Stimulated activated CD8-positive, alpha-beta memory T cell treated with anti-CD3 and anti-CD28 coated beads, Interleukin-12 subunit alpha, Interleukin-12 subunit beta, amount 100 ng/mL, for 4 hours (primary cell): ENCODE data around the gene FILIP1.

Experiments used
- DNase-seq: peaks from one replicate; pipeline ENCODE4 v3.0.0-alpha.2; 2020; ENCODE audit warnings: low read depth

Gene FILIP1

GRCh38 chr6:75291744-75292143 lies 201.9 kb downstream of the FILIP1 start:
- DNase-seq: no peak

GRCh38 chr6:75291331-75291730 lies 202.3 kb downstream of the FILIP1 start:
- DNase-seq: no peak

- no peak for DNase-seq
Measured at GRCh38 chr6:75290136-75290945, 203.3 kb downstream of the FILIP1 start.

- DNase-seq: no peak
Measured at GRCh38 chr6:75288023-75288422, 205.6 kb downstream of the FILIP1 start.

DNA sequence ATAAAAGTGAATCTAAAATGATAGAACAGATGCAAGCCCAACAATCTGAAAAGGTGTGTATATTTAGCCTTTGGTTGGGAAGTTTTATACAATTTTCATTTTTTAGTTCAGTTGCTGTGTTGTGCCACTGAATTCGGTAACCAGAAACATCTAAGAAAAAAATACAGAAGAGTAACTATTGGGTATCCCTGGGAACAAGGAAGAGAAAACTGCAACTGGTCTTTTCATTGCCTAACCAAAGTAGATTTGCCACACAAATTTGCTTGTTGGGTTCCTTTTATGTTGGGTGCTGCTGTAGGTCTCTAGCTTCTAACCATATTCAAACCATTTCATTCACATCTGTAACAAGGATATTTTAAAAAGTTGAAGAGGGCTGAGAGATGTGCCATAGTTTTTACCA lies 206.2 kb downstream of the FILIP1 start:
- DNase-seq: no peak

DNA sequence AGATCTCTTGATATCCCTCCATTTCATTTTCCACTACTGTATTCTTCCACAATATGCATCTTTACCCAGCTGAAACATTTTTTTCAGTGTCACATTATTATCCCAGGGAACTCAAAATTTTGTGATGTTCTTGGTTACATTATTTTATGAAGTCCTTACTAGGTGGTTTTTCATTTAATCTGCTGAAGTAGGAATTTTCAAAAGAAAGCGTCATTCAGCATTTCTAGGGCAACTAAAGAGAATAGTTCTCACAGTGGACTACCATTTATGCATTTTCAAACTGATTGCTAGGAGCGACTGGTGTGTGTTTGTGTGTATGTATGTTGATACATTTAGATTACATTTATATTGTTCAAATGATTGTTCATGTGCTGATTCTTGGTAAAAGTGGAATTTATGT lies 206.6 kb downstream of the FILIP1 start:
- no peak for DNase-seq

DNA sequence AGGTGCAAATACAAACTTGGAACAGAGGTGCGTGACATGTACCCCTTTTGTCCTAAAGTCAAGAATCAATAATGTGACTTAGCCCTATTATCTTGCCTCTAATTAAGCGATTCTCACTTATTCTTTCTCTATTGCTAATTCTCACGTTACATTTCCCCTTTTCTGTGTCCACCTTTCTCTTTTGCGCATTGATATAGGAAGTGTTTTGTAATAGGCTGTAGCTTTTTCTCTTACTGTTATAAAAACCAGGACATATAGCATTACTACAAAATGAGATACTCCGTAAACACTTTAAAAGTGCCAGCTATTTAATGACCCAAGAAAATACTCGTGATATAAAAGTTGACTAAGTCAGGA lies 208.3 kb downstream of the FILIP1 start:
- DNase-seq: no peak

DNA sequence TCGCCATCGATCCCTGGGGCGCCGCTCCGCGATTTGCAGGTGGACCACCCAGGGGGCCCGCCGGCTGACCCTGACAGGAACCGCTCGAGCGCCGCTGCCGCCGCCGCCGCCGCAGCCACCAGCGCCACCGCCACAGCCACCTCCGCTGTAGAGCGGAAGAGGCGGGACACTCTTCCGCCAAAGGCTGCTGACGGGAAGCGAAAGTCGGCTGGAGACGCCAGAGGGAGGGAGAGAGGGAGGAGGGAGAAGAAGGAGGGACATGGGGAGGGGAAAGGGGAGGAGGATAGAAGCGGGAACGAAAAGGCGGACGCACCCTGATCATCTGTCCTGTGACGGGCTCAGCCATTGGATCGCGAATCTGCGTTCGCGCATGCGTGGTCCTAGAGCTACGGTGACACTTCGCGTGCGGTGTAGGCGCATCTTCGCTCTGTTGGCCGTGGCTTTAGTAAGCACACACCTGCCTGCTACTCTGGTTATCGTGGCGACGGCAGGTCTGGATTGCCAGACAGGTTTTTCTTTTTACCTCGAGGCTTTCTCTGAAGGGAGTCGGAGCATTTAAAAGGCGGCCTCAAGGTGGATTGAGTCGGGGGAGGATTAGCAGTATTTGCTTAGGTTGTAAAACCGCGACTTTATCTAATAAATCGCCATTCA lies 208.8 kb downstream of the FILIP1 start, which contains the start of gene TMEM30A:
Gene TMEM30A, minus strand, starts transcription at position 161 of the 651 bp plus-strand sequence. Its CDS starts 154 bp downstream, at position 7.
- DNase-seq: peak; percentile 91

DNA sequence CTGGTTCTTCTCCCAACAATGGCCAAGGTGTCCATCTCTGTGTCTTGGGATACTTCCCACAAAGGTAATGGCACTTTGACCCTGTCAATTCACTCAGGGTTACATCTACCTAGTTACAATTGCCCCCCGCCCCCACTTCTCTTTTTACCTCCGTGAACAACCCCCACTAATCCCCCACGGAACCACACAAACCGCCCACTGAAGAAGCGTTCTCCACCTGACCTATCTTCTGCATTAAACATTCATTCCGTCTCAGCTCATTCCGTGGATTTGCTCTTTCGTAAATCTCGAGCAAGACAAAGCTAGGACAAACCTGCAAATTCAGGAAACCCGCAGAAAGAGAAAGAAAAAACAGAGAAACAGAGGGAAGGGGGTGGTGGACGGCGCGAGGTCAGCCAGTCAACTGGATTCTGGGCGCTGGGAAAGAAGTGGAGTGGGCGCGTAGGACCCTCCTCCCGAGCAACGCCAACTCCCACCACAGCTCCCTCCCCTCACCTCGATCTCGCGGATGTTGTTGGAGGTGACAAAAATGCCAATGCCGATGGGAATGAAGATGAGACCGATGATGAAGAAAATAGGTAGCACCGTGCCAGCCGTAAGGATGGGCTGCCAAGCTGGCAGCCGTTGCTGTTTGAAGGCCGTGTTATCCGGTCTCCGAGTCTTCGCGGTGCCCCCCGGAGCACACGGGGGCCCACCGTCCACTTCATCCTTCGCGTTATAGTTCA lies 209.5 kb downstream of the FILIP1 start:
- no peak for DNase-seq

DNA sequence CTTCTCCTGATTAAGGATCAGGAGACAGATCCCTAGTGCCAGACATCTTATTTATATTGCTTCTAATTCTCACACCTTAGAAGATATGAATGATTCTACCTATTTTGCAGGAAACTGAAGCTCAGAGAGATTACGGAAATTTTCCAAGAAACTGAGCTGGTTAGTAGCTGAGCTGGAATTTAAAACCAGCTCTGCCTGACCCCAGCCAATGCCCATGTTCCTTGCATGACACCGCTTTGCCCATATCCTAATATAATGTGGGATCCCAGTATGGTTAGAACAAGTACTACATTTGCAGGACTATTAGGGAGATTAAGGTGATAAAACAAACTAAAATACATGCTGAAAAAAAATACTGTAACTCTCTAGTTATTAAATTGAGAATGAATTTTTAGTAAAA lies 210.9 kb downstream of the FILIP1 start:
- DNase-seq: no peak

- DNase-seq: no peak
Measured at GRCh38 chr6:75281653-75282052, 211.9 kb downstream of the FILIP1 start.

DNA sequence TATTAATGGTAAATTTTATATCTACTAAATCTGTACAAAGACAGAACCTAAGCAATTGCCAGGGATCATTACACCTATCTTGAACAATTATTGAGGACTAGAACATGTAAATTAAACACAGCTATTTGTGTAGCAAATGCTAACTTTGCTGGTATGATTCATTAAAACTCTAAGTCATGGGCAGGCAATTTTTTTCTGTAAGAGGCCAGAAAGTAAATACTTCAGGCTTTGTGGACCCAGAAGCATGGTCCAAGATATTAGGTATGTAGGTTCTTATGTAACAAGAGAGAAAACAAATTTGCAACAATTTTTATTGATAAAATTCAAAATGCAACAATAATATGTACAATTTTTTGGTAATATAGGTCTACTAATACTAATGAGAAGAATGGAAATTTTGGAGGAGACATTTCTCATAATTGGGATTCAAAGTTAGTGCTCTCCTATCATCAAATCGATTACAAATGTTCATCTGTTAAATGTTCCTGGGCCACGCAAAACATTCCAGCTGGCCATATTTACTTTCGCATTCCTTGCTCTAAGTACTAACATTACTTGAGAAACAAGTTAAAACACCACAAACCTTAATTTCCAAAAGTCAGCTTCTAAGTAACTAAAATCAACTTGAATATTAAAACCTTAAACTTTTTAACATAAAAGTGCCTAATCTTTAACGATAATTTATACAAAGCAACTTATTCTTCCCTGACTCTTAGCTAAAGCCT lies 213.3 kb downstream of the FILIP1 start:
- no peak for DNase-seq

DNA sequence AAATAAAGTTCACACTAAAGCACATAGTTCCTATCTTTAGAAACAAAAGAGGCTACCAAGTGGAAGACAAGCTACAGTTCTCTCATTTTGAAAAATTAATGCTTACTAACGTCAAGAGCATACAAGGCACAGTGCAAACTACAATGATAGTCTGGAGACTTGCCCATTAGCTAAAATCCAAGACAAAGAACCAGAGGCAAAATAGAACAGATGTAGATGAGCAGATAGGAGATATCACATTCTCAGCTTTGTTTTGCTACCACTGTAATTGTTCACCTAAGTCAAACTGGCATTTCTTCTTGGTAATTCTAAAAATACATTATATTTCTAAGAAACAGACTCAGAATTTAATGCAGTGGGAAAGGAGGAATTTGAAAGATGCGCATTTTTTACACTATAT lies 214.2 kb downstream of the FILIP1 start:
- DNase-seq: no peak

- DNase-seq: no peak
Measured at GRCh38 chr6:75278474-75279077, 215.0 kb downstream of the FILIP1 start.

- no peak for DNase-seq
Measured at GRCh38 chr6:75275067-75275466, 218.5 kb downstream of the FILIP1 start.

GRCh38 chr6:75273009-75273408 lies 220.6 kb downstream of the FILIP1 start:
- no peak for DNase-seq

DNA sequence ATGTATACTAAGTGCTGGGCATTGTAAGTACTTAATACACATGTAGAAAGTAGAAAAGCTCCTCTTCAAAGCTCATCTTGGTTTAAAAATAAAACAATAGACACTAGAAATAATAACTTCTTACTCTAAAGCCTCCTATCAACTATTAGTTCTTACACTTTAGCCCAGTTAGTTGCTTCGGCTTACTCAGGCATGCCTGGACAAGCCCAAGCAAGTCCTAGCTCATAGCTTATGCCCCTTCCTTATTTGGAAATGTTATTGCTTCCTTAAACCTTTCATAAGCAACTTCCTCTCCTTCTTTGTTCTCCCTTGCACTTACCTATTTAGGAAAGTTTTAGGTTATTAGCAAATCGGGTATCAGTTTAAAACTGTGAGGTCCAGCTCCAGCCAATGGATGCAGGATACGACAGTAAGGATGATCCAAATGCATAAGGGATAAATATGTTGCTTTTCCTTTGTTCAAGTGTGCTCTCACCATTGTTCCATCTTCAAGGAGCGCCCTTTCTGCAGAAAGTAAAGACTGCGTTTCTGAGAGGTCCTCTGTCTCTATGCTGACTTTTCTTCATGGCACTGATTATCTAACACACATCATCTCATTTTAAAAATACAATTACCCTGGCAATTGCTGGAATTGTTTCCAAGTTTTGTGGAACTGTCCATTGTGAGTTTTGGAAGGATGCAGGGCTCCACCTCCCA lies 221.3 kb downstream of the FILIP1 start:
- no peak for DNase-seq

DNA sequence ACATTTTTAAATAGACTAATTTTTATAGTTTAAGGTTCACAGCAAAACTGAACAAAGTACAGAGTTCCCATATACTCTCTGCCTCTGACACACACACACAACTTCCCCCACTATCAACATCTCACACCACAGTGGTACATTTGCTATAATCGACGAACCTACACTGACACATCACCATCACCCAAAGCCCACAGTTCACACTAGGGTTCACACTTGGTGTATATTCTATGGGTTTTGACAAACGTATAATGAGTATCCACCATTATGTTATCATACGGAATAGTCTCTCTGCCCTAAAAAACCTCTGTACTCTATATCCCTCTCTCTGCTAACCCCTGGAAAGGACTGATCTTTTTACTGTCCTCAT lies 224.6 kb downstream of the FILIP1 start:
- no peak for DNase-seq

DNA sequence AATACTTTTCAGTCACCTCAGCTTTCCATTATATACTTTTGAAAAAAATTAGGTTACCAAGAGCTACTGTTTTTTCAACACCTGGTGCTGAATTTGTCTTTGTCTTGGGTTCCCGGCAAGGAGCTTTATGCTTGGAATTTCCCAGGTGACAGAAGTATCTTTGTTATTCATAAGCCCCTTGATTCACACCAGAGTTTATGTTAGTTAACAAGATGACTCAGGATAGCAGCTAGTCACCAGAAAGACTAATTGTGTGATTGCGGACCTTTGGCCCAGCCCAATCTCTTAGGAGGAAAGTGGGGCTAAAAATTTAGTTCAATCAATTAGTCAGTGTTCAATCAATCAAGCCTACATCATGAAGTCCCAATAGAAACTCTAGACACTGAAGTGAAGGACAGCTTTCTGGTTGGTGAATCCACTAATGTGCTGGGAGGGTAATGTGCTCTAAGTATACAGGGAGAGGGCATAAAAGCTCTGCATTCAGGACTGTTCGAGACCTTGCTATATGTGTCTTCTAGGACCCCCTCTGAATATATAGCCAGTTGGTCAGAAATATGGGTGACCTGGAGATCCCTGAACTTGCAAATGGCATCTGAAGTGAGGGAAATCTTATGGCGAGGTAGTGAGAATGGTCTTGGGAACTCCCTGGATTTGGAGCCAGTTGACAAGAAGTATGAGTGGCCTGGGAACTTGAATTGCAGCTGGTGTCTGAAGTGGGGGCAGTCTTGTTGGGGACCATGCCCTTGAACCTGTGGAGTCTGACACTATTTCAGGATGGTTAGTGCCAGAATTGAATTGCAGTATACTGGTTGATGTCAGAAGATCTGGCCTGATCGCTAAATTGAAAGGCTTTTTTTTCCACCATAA lies 225.2 kb downstream of the FILIP1 start:
- DNase-seq: no peak

DNA sequence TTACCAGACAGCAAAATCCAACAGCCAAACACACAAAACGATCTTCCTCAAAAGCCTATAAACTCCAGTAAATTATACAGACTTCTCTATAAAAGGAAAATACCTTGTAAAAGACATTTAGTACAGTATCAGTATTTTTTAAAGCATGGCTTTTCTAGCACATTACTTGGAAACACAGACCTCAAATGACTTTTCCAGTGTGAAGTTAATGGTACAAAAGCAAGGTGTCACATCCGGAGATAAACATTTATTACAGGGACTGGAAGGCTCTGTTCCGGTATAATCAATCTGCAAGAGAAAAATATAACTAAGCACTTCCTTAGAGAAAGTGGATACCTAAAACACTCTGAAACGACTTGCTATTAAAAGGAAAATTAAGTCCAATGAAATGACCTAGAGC lies 226.1 kb downstream of the FILIP1 start:
- DNase-seq: no peak
